Omental fat pad (tissue), 4 donors: ENCODE data around the gene ZNF385A. TPM values are rescaled to one million over a fixed set of nuclear protein-coding genes. Genes with fewer than 3 reads are reported as not detected.

Experiments
- ATAC-seq: fragments of 150-250 bp; one replicate; pipeline ENCODE4 v1.9.1; 2016; ENCODE audit warnings: mild to moderate bottlenecking, moderate library complexity; ENCODE audit not compliant: low FRiP score
- DNase-seq: peaks from one replicate; pipeline ENCODE4 v3.0.0-alpha.2; 2019; ENCODE audit warnings: low spot score
- CTCF ChIP-seq, 3 donors: fragments of 450-650 bp; IDR thresholded peaks; one replicate each; pipeline ENCODE4 v1.5.1; 2016 to 2017; ENCODE audit warnings: antibody characterized with exemption in 3 of 3, mild to moderate bottlenecking in 3 of 3, moderate library complexity in 2 of 3
- total RNA-seq, 4 donors: library from RNA; depleted of rRNA; stranded (reverse); fragments of >200 nt; gene quantifications; one replicate each; pipeline ENCODE4 v1.1.0, GENCODE V29; 2016

The ZNF385A gene
- total RNA-seq, 4 donors from 2014 or later, result 9.5 to 36.3 (median 21.8) TPM

- DNase-seq (no peak), ATAC-seq (no peak)
- no peak for TF ChIP-seq CTCF (IDR thresholded peaks at IDR 0.05)
Observed at GRCh38 chr12:54364413-54364812, 20.1 kb downstream of the ZNF385A start, which contains the start of gene GPR84. Gene GPR84 (minus strand): TSS chr12:54364486. CDS start chr12:54363851, 635 bp downstream.

GRCh38 chr12:54363618-54364017 is 20.9 kb downstream of the ZNF385A start:
- ATAC-seq (no peak), DNase-seq (no peak)
- TF ChIP-seq CTCF (IDR thresholded peaks at IDR 0.05), result no peak

- DNase-seq (no peak), ATAC-seq (no peak)
- TF ChIP-seq CTCF (IDR thresholded peaks at IDR 0.05), result no peak
Observed at GRCh38 chr12:54363047-54363446, 21.5 kb downstream of the ZNF385A start.

- DNase-seq (no peak), ATAC-seq (no peak)
- no peak for TF ChIP-seq CTCF (IDR thresholded peaks at IDR 0.05)
Observed at GRCh38 chr12:54360717-54361456, 23.6 kb downstream of the ZNF385A start.

- ATAC-seq, result no peak
- TF ChIP-seq CTCF (IDR thresholded peaks at IDR 0.05), result no peak
- no peak for DNase-seq
Observed at GRCh38 chr12:54359762-54360351, 24.7 kb downstream of the ZNF385A start.

- ATAC-seq (peak; percentile 94), DNase-seq (peak; percentile 81)
- TF ChIP-seq CTCF (IDR thresholded peaks at IDR 0.05), result no peak
Observed at GRCh38 chr12:54358945-54359761, 25.4 kb downstream of the ZNF385A start.
